Measurements from ENCODE around the gene PPDPF. TPM values are rescaled to one million over a fixed set of nuclear protein-coding genes. Genes with fewer than 3 reads are reported as not detected.

PPDPF gene
- total and polyA plus RNA-seq, 5 experiments from 2014 or later = 47.4 to 229 (median 93.1) TPM

GRCh38 chr20:63538204-63539091, 17.9 kb downstream of the PPDPF start:
- H3K36me3 Mint-ChIP-seq = no peaks in the 10 kb centered on the region
- peak overlapping the region in 9 of 10 donors; percentile 31 to 93 (median 86) for H3K27ac Mint-ChIP-seq
- ATAC-seq (peak; percentile 5 to 40), DNase-seq (peak in 7 of 10 donors; percentile 29 to 78 (median 57))
- POLR2A ChIA-PET = interaction anchor here (0.6 to 11.6 kb wide), 29 partner anchors 8 to 442 kb away, joined by 3 to 174 read pairs (median 5); partner anchors contain the start of genes ARFRP1, GMEB2, LIME1 and PPDPF
- H3K4me3 Mint-ChIP-seq = peak overlapping the region; percentile 62 to 82 (median 71)
- no peaks in the 10 kb centered on the region for H3K27me3 Mint-ChIP-seq
- H3K4me1 Mint-ChIP-seq = peaks cover 8 to 22% (median 15%) of the 10 kb centered on the region in 4 donors
- no peaks in the 10 kb centered on the region for H3K9me3 Mint-ChIP-seq

GRCh38 chr20:63539092-63539430, 18.5 kb downstream of the PPDPF start:
- Mint-ChIP-seq H3K9me3 (no peaks in the 10 kb centered on the region), H3K27ac (peak overlapping the region in 1 of 10 donors; percentile 45), H3K4me3 (peak overlapping the region in 2 of 10 donors; percentile 18 to 63), H3K4me1 (peaks cover 8 to 25% (median 18%) of the 10 kb centered on the region in 4 donors), H3K36me3 (no peaks in the 10 kb centered on the region), H3K27me3 (no peaks in the 10 kb centered on the region)
- no peak for DNase-seq
- no peak for ATAC-seq
- POLR2A ChIA-PET = interaction anchor here (0.8 to 11.6 kb wide), 10 partner anchors 11 to 325 kb away, joined by 3 to 174 read pairs (median 6); partner anchors contain the start of genes PPDPF and RTEL1

GRCh38 chr20:63539441-63540370, 19.1 kb downstream of the PPDPF start:
- H3K4me1 Mint-ChIP-seq = peaks cover 8 to 25% (median 18%) of the 10 kb centered on the region in 4 donors
- no peaks in the 10 kb centered on the region for H3K36me3 Mint-ChIP-seq
- H3K9me3 Mint-ChIP-seq = no peaks in the 10 kb centered on the region
- H3K4me3 Mint-ChIP-seq = peak overlapping the region in 2 of 10 donors; percentile 18 to 63
- no peaks in the 10 kb centered on the region for H3K27me3 Mint-ChIP-seq
- DNase-seq (no peak), ATAC-seq (no peak)
- peak overlapping the region in 3 of 10 donors; percentile 45 to 71 (median 68) for H3K27ac Mint-ChIP-seq
- POLR2A ChIA-PET = interaction anchor here (0.8 to 11.6 kb wide), 9 partner anchors 11 to 324 kb away, joined by 3 to 174 read pairs (median 5); partner anchors contain the start of gene PPDPF

- Mint-ChIP-seq H3K4me3 (no peak overlapping the region), H3K27me3 (no peaks in the 10 kb centered on the region), H3K4me1 (peaks cover 11 to 31% (median 21%) of the 10 kb centered on the region in 4 donors), H3K27ac (peak overlapping the region in 1 of 10 donors; percentile 71), H3K9me3 (no peaks in the 10 kb centered on the region), H3K36me3 (no peaks in the 10 kb centered on the region)
- POLR2A ChIA-PET = interaction anchor here (1.5 to 4.6 kb wide), 2 partner anchors 12 to 101 kb away, joined by 6 to 26 read pairs; no protein-coding TSS in a partner anchor
- no peak for DNase-seq
- ATAC-seq = no peak
Measured at GRCh38 chr20:63540417-63541186, 20.0 kb downstream of the PPDPF start.

GRCh38 chr20:63541371-63541770, 20.8 kb downstream of the PPDPF start:
- H3K36me3 Mint-ChIP-seq = no peaks in the 10 kb centered on the region
- no peak for DNase-seq

GRCh38 chr20:63542031-63542559, 21.5 kb downstream of the PPDPF start:
- ATAC-seq (no peak), DNase-seq (no peak)
- Mint-ChIP-seq H3K27ac (no peak overlapping the region), H3K27me3 (peaks cover 0 to 2% (median 0%) of the 10 kb centered on the region in 5 donors), H3K9me3 (no peaks in the 10 kb centered on the region), H3K4me3 (no peak overlapping the region), H3K36me3 (no peaks in the 10 kb centered on the region), H3K4me1 (peaks cover 9 to 23% (median 16%) of the 10 kb centered on the region in 4 donors)
- POLR2A ChIA-PET = interaction anchor here (0.9 to 1.7 kb wide), 3 partner anchors 10 to 439 kb away, joined by 3 to 5 read pairs (median 4); partner anchors contain the start of gene HELZ2

More at GRCh38 chr20:63541371-63541770, 20.8 kb downstream of the PPDPF start:
- H3K9me3 Mint-ChIP-seq = no peaks in the 10 kb centered on the region
- peaks cover 11 to 30% (median 19%) of the 10 kb centered on the region in 4 donors for H3K4me1 Mint-ChIP-seq
- POLR2A ChIA-PET = interaction anchor here (1.2 to 1.7 kb wide), 2 partner anchors 11 to 32 kb away, joined by 3 to 5 read pairs; partner anchors contain the start of gene HELZ2
- no peak overlapping the region for H3K4me3 Mint-ChIP-seq
- ATAC-seq = no peak
- no peak overlapping the region for H3K27ac Mint-ChIP-seq
- no peaks in the 10 kb centered on the region for H3K27me3 Mint-ChIP-seq

- no peak for DNase-seq
- POLR2A ChIA-PET = interaction anchor here (0.9 to 1.7 kb wide), 2 partner anchors 9 to 439 kb away, joined by 4 to 5 read pairs; no protein-coding TSS in a partner anchor
- Mint-ChIP-seq H3K9me3 (no peaks in the 10 kb centered on the region), H3K4me3 (no peak overlapping the region), H3K36me3 (no peaks in the 10 kb centered on the region), H3K27me3 (peaks cover 0 to 2% (median 0%) of the 10 kb centered on the region in 5 donors), H3K4me1 (peaks cover 7 to 17% (median 14%) of the 10 kb centered on the region in 4 donors), H3K27ac (no peak overlapping the region)
- no peak for ATAC-seq
Measured at GRCh38 chr20:63542696-63543095, 22.1 kb downstream of the PPDPF start.

- no peak for ATAC-seq
- no peak overlapping the region for H3K27ac Mint-ChIP-seq
Measured at GRCh38 chr20:63543131-63543530, 22.6 kb downstream of the PPDPF start.

GRCh38 chr20:63543733-63544132, 23.2 kb downstream of the PPDPF start:
- DNase-seq (no peak), ATAC-seq (no peak)
- H3K4me1 Mint-ChIP-seq = peaks cover 5 to 13% (median 10%) of the 10 kb centered on the region in 4 donors
- no peak overlapping the region for H3K27ac Mint-ChIP-seq
- H3K9me3 Mint-ChIP-seq = no peaks in the 10 kb centered on the region
- peaks cover 0 to 8% (median 0%) of the 10 kb centered on the region in 5 donors for H3K27me3 Mint-ChIP-seq
- POLR2A ChIA-PET = no interaction called here
- no peaks in the 10 kb centered on the region for H3K36me3 Mint-ChIP-seq
- no peak overlapping the region for H3K4me3 Mint-ChIP-seq

More at GRCh38 chr20:63543131-63543530, 22.6 kb downstream of the PPDPF start:
- DNase-seq = no peak
- no peak overlapping the region for H3K4me3 Mint-ChIP-seq
- POLR2A ChIA-PET = no interaction called here
- no peaks in the 10 kb centered on the region for H3K36me3 Mint-ChIP-seq
- peaks cover 0 to 5% (median 0%) of the 10 kb centered on the region in 5 donors for H3K27me3 Mint-ChIP-seq
- peaks cover 4 to 13% (median 11%) of the 10 kb centered on the region in 4 donors for H3K4me1 Mint-ChIP-seq
- no peaks in the 10 kb centered on the region for H3K9me3 Mint-ChIP-seq

GRCh38 chr20:63544241-63544957, 23.8 kb downstream of the PPDPF start:
- no peak overlapping the region for H3K27ac Mint-ChIP-seq
- H3K27me3 Mint-ChIP-seq = peaks cover 0 to 11% (median 0%) of the 10 kb centered on the region in 5 donors
- ATAC-seq (no peak), DNase-seq (no peak)
- H3K36me3 Mint-ChIP-seq = no peaks in the 10 kb centered on the region
- no peaks in the 10 kb centered on the region for H3K9me3 Mint-ChIP-seq
- POLR2A ChIA-PET = interaction anchor here (1.8 kb wide), 1 partner anchor 23 kb away, joined by 5 read pairs; the partner anchor contains the start of gene PPDPF
- peaks cover 6 to 16% (median 12%) of the 10 kb centered on the region in 4 donors for H3K4me1 Mint-ChIP-seq
- peak overlapping the region in 1 of 10 donors; percentile 24 for H3K4me3 Mint-ChIP-seq
